OCI-LY3 (cell line): Measurements from ENCODE around the gene OSCAR.

Experiments
- H2AFZ ChIP-seq: fragments of 200-600, 300-600 bp; shearing (Covaris generic); 2 replicates; pipeline ENCODE4 v1.6.0; 2014; ENCODE audit warnings: antibody characterized with exemption, low read depth, low read length
- H3K27ac ChIP-seq: fragments of 200-600, 300-600 bp; sonication (generic); 2 replicates; pipeline ENCODE4 v1.5.1; 2014; ENCODE audit warnings: mild to moderate bottlenecking, low read length, moderate library complexity, mixed read lengths
- H3K27me3 ChIP-seq: fragments of 200-600, 300-600 bp; sonication (generic); 2 replicates; pipeline ENCODE4 v1.6.1; 2014; ENCODE audit warnings: low read depth, low read length, mixed read lengths
- H3K36me3 ChIP-seq: fragments of 200-600, 300-600 bp; sonication (generic); replicated peaks from 2 replicates; pipeline ENCODE3; 2014; ENCODE audit warnings: low read depth, low read length, mixed read lengths
- H3K4me1 ChIP-seq: fragments of 300-600, 200-600 bp; sonication (generic); 2 replicates; pipeline ENCODE4 v1.6.1; 2014; ENCODE audit warnings: low read length, mixed read lengths
- H3K4me2 ChIP-seq: fragments of 200-600, 300-600 bp; sonication (generic); 2 replicates; pipeline ENCODE4 v1.6.1; 2014; ENCODE audit warnings: low read length, mixed read lengths
- H3K4me3 ChIP-seq: fragments of 300-600, 200-600 bp; sonication (generic); 2 replicates; pipeline ENCODE4 v1.5.1; 2014; ENCODE audit warnings: antibody characterized with exemption, mild to moderate bottlenecking, low read length, moderate library complexity
- H3K79me2 ChIP-seq: fragments of 300-600, 200-600 bp; shearing (Covaris generic); 2 replicates; pipeline ENCODE4 v1.6.1; 2014; ENCODE audit warnings: mild to moderate bottlenecking, low read length, mixed read lengths
- H3K9ac ChIP-seq: fragments of 300-600, 200-600 bp; shearing (Covaris generic); 2 replicates; pipeline ENCODE4 v1.6.0; 2014; ENCODE audit warnings: mild to moderate bottlenecking, low read length, moderate library complexity
- H3K9me3 ChIP-seq: fragments of 200-600, 300-600 bp; shearing (Covaris generic); 2 replicates; pipeline ENCODE4 v1.6.1; 2014; ENCODE audit warnings: low read length, mixed read lengths; ENCODE audit not compliant: insufficient read depth
- H4K20me1 ChIP-seq: fragments of 200-600, 300-600 bp; sonication (generic); 2 replicates; pipeline ENCODE4 v1.6.1; 2016; ENCODE audit warnings: low read length, mixed read lengths; ENCODE audit not compliant: insufficient read depth
- EZH2phosphoT487 ChIP-seq: fragments of 200-600 bp; shearing (Covaris generic); IDR thresholded peaks from 2 replicates; pipeline ENCODE4 v1.6.1; 2018; ENCODE audit warnings: antibody characterized with exemption, mixed run types, low read depth
- TF ChIP-seq, protein P1 (sequence below): fragments of 200-600, 300-600 bp; sonication (generic); IDR thresholded peaks from 2 replicates; pipeline ENCODE4 v1.5.1; 2014; ENCODE audit warnings: antibody characterized with exemption, low read length, low read depth

The OSCAR gene

DNA sequence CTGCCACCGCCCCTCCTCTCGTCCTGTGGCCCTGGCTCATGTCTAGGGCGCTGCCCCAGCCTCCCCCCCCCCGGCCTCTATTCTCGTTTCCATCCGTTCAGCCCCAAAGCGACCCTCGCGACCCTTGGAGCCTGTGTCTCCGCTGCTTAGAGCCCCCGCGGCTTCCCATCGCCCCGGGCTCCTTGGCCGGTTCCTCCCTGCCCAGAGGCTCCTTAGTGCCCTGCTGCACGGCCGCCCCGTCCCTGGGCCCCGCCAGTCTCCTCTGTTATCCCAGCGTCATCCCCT, 27.8 kb upstream of the OSCAR start:
- no peaks in the 10 kb centered on the region for H4K20me1 ChIP-seq
- no peaks in the 10 kb centered on the region for H3K4me1 ChIP-seq
- H3K27me3 ChIP-seq: no peaks in the 10 kb centered on the region
- H3K79me2 ChIP-seq: no peaks in the 10 kb centered on the region
- H3K36me3 ChIP-seq: peaks cover 46% of the 10 kb centered on the region
- no peaks in the 10 kb centered on the region for H3K9me3 ChIP-seq
- H3K27ac ChIP-seq: no peak overlapping the region
- H3K9ac ChIP-seq: no peak overlapping the region
- no peak overlapping the region for H3K4me3 ChIP-seq
- H3K4me2 ChIP-seq: no peak overlapping the region
- no peak overlapping the region for H2AFZ ChIP-seq
- no peak for TF ChIP-seq EZH2phosphoT487
- TF ChIP-seq, protein P1, sequence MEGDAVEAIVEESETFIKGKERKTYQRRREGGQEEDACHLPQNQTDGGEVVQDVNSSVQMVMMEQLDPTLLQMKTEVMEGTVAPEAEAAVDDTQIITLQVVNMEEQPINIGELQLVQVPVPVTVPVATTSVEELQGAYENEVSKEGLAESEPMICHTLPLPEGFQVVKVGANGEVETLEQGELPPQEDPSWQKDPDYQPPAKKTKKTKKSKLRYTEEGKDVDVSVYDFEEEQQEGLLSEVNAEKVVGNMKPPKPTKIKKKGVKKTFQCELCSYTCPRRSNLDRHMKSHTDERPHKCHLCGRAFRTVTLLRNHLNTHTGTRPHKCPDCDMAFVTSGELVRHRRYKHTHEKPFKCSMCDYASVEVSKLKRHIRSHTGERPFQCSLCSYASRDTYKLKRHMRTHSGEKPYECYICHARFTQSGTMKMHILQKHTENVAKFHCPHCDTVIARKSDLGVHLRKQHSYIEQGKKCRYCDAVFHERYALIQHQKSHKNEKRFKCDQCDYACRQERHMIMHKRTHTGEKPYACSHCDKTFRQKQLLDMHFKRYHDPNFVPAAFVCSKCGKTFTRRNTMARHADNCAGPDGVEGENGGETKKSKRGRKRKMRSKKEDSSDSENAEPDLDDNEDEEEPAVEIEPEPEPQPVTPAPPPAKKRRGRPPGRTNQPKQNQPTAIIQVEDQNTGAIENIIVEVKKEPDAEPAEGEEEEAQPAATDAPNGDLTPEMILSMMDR: no peak

GRCh38 chr19:54127688-54128440, 27.3 kb upstream of the OSCAR start:
- Histone ChIP-seq H3K9me3 (no peaks in the 10 kb centered on the region), H3K4me3 (no peak overlapping the region), H3K27me3 (no peaks in the 10 kb centered on the region), H3K9ac (no peak overlapping the region), H4K20me1 (no peaks in the 10 kb centered on the region), H3K4me2 (no peak overlapping the region), H3K79me2 (no peaks in the 10 kb centered on the region), H3K27ac (no peak overlapping the region), H2AFZ (no peak overlapping the region), H3K4me1 (no peaks in the 10 kb centered on the region), H3K36me3 (peaks cover 51% of the 10 kb centered on the region)
- TF ChIP-seq, protein P1: no peak

GRCh38 chr19:54125713-54126112, 25.1 kb upstream of the OSCAR start:
- Histone ChIP-seq H3K4me1 (no peaks in the 10 kb centered on the region), H3K27me3 (no peaks in the 10 kb centered on the region), H3K4me2 (no peak overlapping the region), H3K27ac (no peak overlapping the region), H3K79me2 (no peaks in the 10 kb centered on the region), H3K9ac (no peak overlapping the region), H3K36me3 (peaks cover 59% of the 10 kb centered on the region), H4K20me1 (no peaks in the 10 kb centered on the region), H3K9me3 (no peaks in the 10 kb centered on the region), H3K4me3 (no peak overlapping the region), H2AFZ (no peak overlapping the region)
- TF ChIP-seq, protein P1: no peak
- TF ChIP-seq EZH2phosphoT487: no peak

GRCh38 chr19:54124393-54124792, 23.8 kb upstream of the OSCAR start:
- H3K4me1 ChIP-seq: no peaks in the 10 kb centered on the region
- H3K4me2 ChIP-seq: no peak overlapping the region
- H3K9me3 ChIP-seq: no peaks in the 10 kb centered on the region
- H3K9ac ChIP-seq: no peak overlapping the region
- H3K27ac ChIP-seq: no peak overlapping the region
- no peak overlapping the region for H2AFZ ChIP-seq
- H3K27me3 ChIP-seq: no peaks in the 10 kb centered on the region
- no peaks in the 10 kb centered on the region for H3K79me2 ChIP-seq
- H3K4me3 ChIP-seq: no peak overlapping the region
- TF ChIP-seq, protein P1: no peak
- TF ChIP-seq EZH2phosphoT487: no peak
- H4K20me1 ChIP-seq: no peaks in the 10 kb centered on the region
- H3K36me3 ChIP-seq: peaks cover 63% of the 10 kb centered on the region
